ENCODE results near the gene CERS6.

GRCh38 chr2:168462543-168463045 lies 6.5 kb downstream of the CERS6 start:
- no peak for TF ChIP-seq ZNF384 (IDR thresholded peaks at IDR 0.05; ENCODE audit: borderline replicate concordance, low read depth, low read length)
- no peak for TF ChIP-seq TCF12 (IDR thresholded peaks at IDR 0.05; ENCODE audit: low read depth, low read length)
- no peak for TF ChIP-seq STAT3 (IDR thresholded peaks at IDR 0.05; ENCODE audit: low read depth, low read length)
- no peak for TF ChIP-seq ESRRA (IDR thresholded peaks at IDR 0.05; ENCODE audit: low read length)
- no peak for TF ChIP-seq ZNF217 (IDR thresholded peaks at IDR 0.05)
- TF ChIP-seq KDM1A (IDR thresholded peaks at IDR 0.05; ENCODE audit: borderline replicate concordance), result no peak
- TF ChIP-seq POLR2A (IDR thresholded peaks at IDR 0.05; ENCODE audit: low read depth, low read length), result no peak
- TF ChIP-seq, protein P1, sequence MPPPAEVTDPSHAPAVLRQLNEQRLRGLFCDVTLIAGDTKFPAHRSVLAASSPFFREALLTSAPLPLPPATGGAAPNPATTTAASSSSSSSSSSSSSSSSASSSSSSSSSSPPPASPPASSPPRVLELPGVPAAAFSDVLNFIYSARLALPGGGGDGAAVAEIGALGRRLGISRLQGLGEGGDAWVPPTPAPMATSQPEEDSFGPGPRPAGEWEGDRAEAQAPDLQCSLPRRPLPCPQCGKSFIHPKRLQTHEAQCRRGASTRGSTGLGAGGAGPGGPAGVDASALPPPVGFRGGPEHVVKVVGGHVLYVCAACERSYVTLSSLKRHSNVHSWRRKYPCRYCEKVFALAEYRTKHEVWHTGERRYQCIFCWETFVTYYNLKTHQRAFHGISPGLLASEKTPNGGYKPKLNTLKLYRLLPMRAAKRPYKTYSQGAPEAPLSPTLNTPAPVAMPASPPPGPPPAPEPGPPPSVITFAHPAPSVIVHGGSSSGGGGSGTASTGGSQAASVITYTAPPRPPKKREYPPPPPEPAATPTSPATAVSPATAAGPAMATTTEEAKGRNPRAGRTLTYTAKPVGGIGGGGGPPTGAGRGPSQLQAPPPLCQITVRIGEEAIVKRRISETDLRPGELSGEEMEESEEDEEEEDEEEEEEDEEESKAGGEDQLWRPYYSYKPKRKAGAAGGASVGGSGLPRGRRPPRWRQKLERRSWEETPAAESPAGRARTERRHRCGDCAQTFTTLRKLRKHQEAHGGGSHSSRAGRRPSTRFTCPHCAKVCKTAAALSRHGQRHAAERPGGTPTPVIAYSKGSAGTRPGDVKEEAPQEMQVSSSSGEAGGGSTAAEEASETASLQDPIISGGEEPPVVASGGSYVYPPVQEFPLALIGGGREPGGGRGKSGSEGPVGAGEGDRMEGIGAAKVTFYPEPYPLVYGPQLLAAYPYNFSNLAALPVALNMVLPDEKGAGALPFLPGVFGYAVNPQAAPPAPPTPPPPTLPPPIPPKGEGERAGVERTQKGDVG (CRISPR knock-in tag; IDR thresholded peaks at IDR 0.05), result no peak

Measured in GM12878 (cell line).